Astrocyte (in vitro differentiated cells and primary cell): Measurements from ENCODE around the gene ROMO1. TPM values are rescaled to one million over a fixed set of nuclear protein-coding genes. Genes with fewer than 3 reads are reported as not detected.

Source experiments
- DNase-seq: peaks from one replicate; pipeline ENCODE4 v3.0.0-alpha.2; 2010; ENCODE audit warnings: low read depth
- FAIRE-seq: peaks from 2 replicates; lab custom pipeline; 2011; peaks lifted over from hg19 to GRCh38; lab: Jason Lieb, UNC
- H2AFZ ChIP-seq: 2 replicates; pipeline ENCODE4 v1.6.0; 2012; ENCODE audit warnings: low read depth, low read length, inconsistent platforms
- H3K27ac ChIP-seq: 2 replicates; pipeline ENCODE4 v1.5.1; 2011; ENCODE audit warnings: low read depth, low read length, inconsistent platforms
- H3K27me3 ChIP-seq: 2 replicates; pipeline ENCODE4 v1.6.0; 2011; ENCODE audit warnings: low read length, inconsistent platforms; ENCODE audit not compliant: insufficient read depth
- H3K36me3 ChIP-seq: 2 replicates; pipeline ENCODE4 v1.5.1; 2011; ENCODE audit warnings: low read length, inconsistent platforms; ENCODE audit not compliant: insufficient read depth
- H3K4me1 ChIP-seq: 2 replicates; pipeline ENCODE4 v1.5.1; 2011; ENCODE audit warnings: low read length, inconsistent platforms; ENCODE audit not compliant: insufficient read depth
- H3K4me2 ChIP-seq: 2 replicates; pipeline ENCODE4 v1.6.0; 2012; ENCODE audit warnings: low read length, inconsistent platforms
- H3K4me3 ChIP-seq: 2 replicates; pipeline ENCODE4 v1.5.1; 2011; ENCODE audit warnings: low read depth, mild to moderate bottlenecking, low read length, inconsistent platforms; ENCODE audit not compliant: insufficient read depth
- H3K79me2 ChIP-seq: 2 replicates; pipeline ENCODE4 v1.6.0; 2012; ENCODE audit warnings: mild to moderate bottlenecking, low read length, inconsistent platforms; ENCODE audit not compliant: insufficient read depth
- H3K9ac ChIP-seq: 2 replicates; pipeline ENCODE4 v1.6.0; 2012; ENCODE audit warnings: mild to moderate bottlenecking, low read length, inconsistent platforms
- H3K9me3 ChIP-seq: 2 replicates; pipeline ENCODE4 v1.5.1; 2012; ENCODE audit warnings: low read depth, mild to moderate bottlenecking, low read length, inconsistent platforms; ENCODE audit not compliant: insufficient read depth
- H4K20me1 ChIP-seq: 2 replicates; pipeline ENCODE4 v1.6.0; 2012; ENCODE audit warnings: low read length, inconsistent platforms; ENCODE audit not compliant: insufficient read depth
- H3K27ac Mint-ChIP-seq: one replicate; pipeline ENCODE4 v1.8.0; 2021; ENCODE audit warnings: mild to moderate bottlenecking, mixed read lengths; ENCODE audit not compliant: unreplicated experiment
- H3K27me3 Mint-ChIP-seq: one replicate; pipeline ENCODE4 v1.8.0; 2021; ENCODE audit warnings: low read depth, mixed read lengths; ENCODE audit not compliant: unreplicated experiment
- H3K36me3 Mint-ChIP-seq: one replicate; pipeline ENCODE4 v1.8.0; 2021; ENCODE audit warnings: low read depth, mixed read lengths; ENCODE audit not compliant: unreplicated experiment
- H3K4me1 Mint-ChIP-seq: one replicate; pipeline ENCODE4 v1.8.0; 2021; ENCODE audit warnings: low read depth, mixed read lengths; ENCODE audit not compliant: unreplicated experiment
- H3K4me3 Mint-ChIP-seq: one replicate; pipeline ENCODE4 v1.8.0; 2021; ENCODE audit warnings: mild to moderate bottlenecking, moderate library complexity, mixed read lengths; ENCODE audit not compliant: unreplicated experiment
- H3K9me3 Mint-ChIP-seq: one replicate; pipeline ENCODE4 v1.8.0; 2021; ENCODE audit warnings: mild to moderate bottlenecking, mixed read lengths; ENCODE audit not compliant: unreplicated experiment
- EZH2 ChIP-seq: IDR thresholded peaks from 2 replicates; pipeline ENCODE4 v1.6.1; 2012; ENCODE audit warnings: mild to moderate bottlenecking, low read length, inconsistent platforms; ENCODE audit not compliant: insufficient read depth
- total RNA-seq: library from RNA; stranded (reverse); gene quantifications from 2 replicates; pipeline ENCODE4 v1.2.1, GENCODE V29; 2021
- TF ChIP-seq, protein P1 (sequence below): IDR thresholded peaks from 2 replicates; pipeline ENCODE4 v1.5.1; 2011; ENCODE audit warnings: low read depth, mild to moderate bottlenecking, inconsistent platforms, low read length, moderate library complexity; ENCODE audit not compliant: insufficient read depth

Gene ROMO1
- total RNA-seq, 1 donor from 2014 or later, result 201 TPM

DNA sequence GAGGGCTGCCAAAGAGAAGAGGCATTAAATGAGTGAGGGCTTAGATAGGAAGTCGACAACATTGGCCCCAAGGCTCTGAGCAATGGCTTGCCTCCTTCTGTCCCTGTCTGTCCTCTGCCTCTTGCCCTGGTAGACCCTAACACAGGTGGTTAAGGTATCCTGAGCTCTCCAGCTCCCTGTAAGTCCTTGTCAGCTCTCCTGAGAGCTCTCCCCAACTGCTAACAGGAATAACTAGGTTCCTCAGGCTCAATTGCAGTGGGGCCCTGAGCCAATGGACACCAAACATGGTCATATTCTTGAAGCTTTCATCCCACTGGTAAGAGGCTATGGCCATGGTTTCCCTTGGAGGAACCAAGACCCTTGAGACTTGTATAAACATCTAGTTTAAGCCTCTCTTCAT, 29.5 kb upstream of the ROMO1 start:
- no peaks in the 10 kb centered on the region for H4K20me1 ChIP-seq
- Mint-ChIP-seq H3K4me1 (no peaks in the 10 kb centered on the region), H3K9me3 (no peaks in the 10 kb centered on the region), H3K27ac (no peak overlapping the region), H3K4me3 (no peak overlapping the region), H3K36me3 (peaks cover 41% of the 10 kb centered on the region), H3K27me3 (no peaks in the 10 kb centered on the region)
- no peak overlapping the region for H3K9ac ChIP-seq
- H3K4me2 ChIP-seq, result no peak overlapping the region
- no peaks in the 10 kb centered on the region for H3K9me3 ChIP-seq
- no peaks in the 10 kb centered on the region for H3K27me3 ChIP-seq
- H3K27ac ChIP-seq, result no peak overlapping the region
- DNase-seq (no peak), FAIRE-seq (no peak)
- TF ChIP-seq, protein P1, sequence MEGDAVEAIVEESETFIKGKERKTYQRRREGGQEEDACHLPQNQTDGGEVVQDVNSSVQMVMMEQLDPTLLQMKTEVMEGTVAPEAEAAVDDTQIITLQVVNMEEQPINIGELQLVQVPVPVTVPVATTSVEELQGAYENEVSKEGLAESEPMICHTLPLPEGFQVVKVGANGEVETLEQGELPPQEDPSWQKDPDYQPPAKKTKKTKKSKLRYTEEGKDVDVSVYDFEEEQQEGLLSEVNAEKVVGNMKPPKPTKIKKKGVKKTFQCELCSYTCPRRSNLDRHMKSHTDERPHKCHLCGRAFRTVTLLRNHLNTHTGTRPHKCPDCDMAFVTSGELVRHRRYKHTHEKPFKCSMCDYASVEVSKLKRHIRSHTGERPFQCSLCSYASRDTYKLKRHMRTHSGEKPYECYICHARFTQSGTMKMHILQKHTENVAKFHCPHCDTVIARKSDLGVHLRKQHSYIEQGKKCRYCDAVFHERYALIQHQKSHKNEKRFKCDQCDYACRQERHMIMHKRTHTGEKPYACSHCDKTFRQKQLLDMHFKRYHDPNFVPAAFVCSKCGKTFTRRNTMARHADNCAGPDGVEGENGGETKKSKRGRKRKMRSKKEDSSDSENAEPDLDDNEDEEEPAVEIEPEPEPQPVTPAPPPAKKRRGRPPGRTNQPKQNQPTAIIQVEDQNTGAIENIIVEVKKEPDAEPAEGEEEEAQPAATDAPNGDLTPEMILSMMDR, result no peak
- TF ChIP-seq EZH2, result no peak
- H3K4me3 ChIP-seq, result no peak overlapping the region
- peaks cover 3% of the 10 kb centered on the region for H3K79me2 ChIP-seq
- no peaks in the 10 kb centered on the region for H3K4me1 ChIP-seq
- H3K36me3 ChIP-seq, result peaks cover 13% of the 10 kb centered on the region
- H2AFZ ChIP-seq, result no peak overlapping the region

DNA sequence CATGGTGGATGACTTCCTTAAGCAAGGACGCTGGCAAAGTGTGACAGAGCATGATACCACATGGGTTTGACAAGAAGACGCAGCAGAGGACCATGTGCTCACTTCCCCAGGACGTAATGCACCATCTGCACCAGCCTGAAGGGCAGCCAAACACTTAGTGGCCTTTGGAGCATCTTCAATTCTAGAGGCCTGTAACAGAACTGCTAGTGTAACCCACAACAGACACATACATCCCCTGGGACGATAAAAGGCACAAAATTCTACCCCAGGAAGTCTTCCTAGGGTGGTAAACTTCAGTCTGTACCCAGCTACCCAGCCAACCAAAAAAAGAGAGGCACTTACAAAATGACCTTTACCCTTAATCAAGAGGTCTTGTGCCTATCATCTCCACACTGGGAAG, 25.3 kb upstream of the ROMO1 start:
- no peaks in the 10 kb centered on the region for H3K79me2 ChIP-seq
- H3K9me3 ChIP-seq, result no peaks in the 10 kb centered on the region
- no peak for TF ChIP-seq EZH2
- TF ChIP-seq, protein P1, result no peak
- no peak overlapping the region for H3K4me2 ChIP-seq
- no peaks in the 10 kb centered on the region for H3K4me1 ChIP-seq
- H3K4me1 Mint-ChIP-seq, result no peaks in the 10 kb centered on the region
- FAIRE-seq (no peak), DNase-seq (no peak)
- H3K36me3 ChIP-seq, result peaks cover 13% of the 10 kb centered on the region
- H3K4me3 ChIP-seq, result no peak overlapping the region
- H3K27ac ChIP-seq, result no peak overlapping the region
- peaks cover 38% of the 10 kb centered on the region for H3K36me3 Mint-ChIP-seq
- H3K4me3 Mint-ChIP-seq, result no peak overlapping the region
- H3K9me3 Mint-ChIP-seq, result no peaks in the 10 kb centered on the region
- no peaks in the 10 kb centered on the region for H4K20me1 ChIP-seq
- H3K9ac ChIP-seq, result no peak overlapping the region
- H3K27me3 ChIP-seq, result no peaks in the 10 kb centered on the region
- H3K27ac Mint-ChIP-seq, result no peak overlapping the region
- no peaks in the 10 kb centered on the region for H3K27me3 Mint-ChIP-seq
- H2AFZ ChIP-seq, result no peak overlapping the region

DNA sequence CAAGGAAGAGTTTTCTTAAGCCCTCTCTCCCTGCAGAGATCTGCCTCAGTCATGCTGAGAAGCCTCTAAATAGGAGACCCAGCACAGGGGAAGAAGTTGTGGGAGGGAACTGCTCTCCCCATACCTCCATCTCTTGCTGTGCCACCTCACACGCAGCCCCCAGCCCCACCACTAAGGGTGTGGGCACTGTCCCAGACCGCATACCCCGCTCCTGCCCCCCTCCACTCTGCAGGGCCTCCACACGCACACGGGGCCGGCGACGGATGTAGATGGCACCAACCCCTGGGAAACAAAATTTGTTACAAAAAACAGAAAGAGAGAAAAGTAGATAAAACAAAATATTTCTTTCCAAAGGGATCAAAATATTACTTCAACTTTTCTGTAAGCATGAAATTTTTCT, 24.3 kb upstream of the ROMO1 start:
- Histone ChIP-seq H3K9ac (no peak overlapping the region), H3K9me3 (no peaks in the 10 kb centered on the region), H3K4me3 (no peak overlapping the region), H3K27me3 (no peaks in the 10 kb centered on the region), H3K4me2 (no peak overlapping the region), H3K79me2 (no peaks in the 10 kb centered on the region), H4K20me1 (no peaks in the 10 kb centered on the region), H2AFZ (no peak overlapping the region), H3K27ac (no peak overlapping the region), H3K36me3 (peaks cover 7% of the 10 kb centered on the region), H3K4me1 (no peaks in the 10 kb centered on the region)
- no peaks in the 10 kb centered on the region for H3K4me1 Mint-ChIP-seq
- DNase-seq (no peak), FAIRE-seq (no peak)
- H3K9me3 Mint-ChIP-seq, result no peaks in the 10 kb centered on the region
- H3K36me3 Mint-ChIP-seq, result peaks cover 31% of the 10 kb centered on the region
- no peak for TF ChIP-seq EZH2
- TF ChIP-seq, protein P1, result no peak
- H3K27me3 Mint-ChIP-seq, result no peaks in the 10 kb centered on the region
- no peak overlapping the region for H3K4me3 Mint-ChIP-seq
- no peak overlapping the region for H3K27ac Mint-ChIP-seq
